ENCODE measurements around the gene RPS17.
A peak's percentile ranks its signal among the peaks of the same experiment; 100 is the strongest.
"Not testable (repeated sequence)": the region's sequence is repeated elsewhere in the genome, so short reads cannot be mapped to it uniquely, and the experiment has no call there.

RPS17 gene

GRCh38 chr15:82545002-82545401 is 4.7 kb upstream of the RPS17 start:
- no peak for DNase-seq

GRCh38 chr15:82544431-82544830 is 4.2 kb upstream of the RPS17 start:
- DNase-seq = no peak

GRCh38 chr15:82543160-82543559 is 2.9 kb upstream of the RPS17 start:
- DNase-seq = no peak

DNA sequence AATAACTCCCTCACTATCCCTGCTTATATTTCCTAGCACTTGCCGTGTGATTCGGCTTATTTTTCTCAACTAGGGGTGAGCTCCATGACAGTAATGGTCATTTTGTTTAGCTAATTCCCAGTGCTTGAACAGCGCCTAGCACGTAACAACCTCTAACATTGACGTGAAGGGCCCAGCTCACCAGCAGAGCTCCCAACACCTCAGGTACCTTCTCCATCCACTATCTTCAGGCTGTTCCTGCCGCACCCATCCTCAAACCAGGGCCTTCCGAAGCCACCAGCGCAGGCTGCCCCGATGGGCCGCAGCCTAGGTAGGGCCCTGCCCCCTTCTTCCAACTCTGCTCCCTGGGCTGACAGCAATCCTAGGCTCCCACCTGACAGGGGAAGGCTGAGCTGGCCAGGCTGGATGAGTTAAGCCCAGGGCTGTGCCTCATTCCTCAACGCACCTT is 751 bp upstream of the RPS17 start:
- DNase-seq = no peak

DNA sequence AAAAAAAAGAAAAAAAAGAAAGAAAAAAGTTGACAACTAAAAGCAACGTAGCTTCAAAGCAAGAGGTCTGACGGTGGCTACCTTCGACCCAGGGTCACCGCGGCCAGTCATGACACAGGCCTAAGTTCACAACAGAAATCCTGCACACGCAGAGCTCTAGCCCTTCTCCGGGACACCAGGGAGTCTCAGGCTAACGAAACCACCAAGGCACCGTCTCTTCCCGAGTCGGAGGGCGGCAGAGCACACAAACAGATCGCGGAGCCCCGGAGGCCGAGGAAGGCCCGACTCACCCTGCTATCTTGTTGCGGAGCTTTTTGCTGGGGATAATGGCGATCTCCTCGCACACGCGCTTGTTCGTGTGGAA is 584 bp downstream of the RPS17 start:
- DNase-seq = no peak

DNA sequence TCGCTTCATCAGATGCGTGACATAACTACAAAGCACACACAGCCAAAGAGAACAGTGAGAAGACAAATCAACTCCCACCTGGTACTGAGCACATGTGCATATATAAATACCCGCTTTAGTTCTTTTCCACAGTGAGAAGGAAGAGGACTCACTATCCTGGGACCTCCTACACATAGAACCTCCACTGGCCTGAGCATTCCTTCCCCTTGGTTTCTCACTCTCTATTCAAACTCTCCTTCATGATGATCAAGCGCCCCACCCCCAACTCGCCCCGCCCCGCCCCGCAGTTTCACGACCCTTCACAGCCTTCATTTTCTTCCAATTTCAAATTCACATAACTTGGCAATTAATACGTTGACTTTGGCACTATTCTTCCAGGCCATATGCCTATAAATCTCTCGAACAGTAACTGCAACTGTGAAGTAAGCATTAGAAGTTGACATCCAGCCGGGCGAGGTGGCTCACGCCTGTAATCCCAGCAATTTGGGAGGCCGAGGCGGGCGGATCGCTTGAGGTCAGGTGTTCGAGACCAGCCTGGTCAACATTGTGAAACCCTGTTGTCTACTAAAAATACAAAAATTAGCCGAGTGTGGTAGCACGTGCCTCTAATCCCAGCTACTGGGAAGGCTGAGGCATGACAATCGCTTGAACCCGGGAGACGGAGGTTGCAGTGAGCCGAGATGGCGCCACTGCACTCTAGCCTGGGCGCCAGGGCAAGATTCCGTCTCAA is 1.1 kb downstream of the RPS17 start:
- DNase-seq = no peak

DNA sequence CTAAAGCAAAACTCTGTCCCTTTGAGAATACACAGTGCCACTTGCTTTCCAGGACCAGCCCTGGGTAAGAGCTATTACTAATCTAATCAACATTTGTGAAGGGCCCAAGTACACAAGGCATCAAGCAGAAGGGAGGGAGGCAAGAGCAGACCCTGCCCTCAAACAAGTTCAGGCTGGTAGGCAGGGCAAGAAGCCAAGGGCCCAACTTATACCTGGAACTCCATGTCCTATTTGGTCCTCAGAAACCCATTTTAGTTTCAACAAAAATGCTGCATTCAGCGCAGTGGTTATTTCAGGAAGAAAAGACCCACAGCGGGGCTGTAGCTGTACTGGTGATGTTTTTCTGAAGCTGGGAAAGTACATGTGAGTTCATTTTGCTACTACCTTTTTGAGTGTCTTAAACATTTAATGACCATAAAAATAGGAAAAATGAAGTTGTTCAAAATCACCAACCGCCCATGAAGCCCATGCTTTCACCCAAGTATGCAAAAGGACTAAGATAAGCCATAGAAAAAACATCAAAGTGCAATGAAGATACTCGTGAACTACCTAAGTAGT is 2.8 kb downstream of the RPS17 start:
- no peak for DNase-seq

- no peak for DNase-seq
Measured at GRCh38 chr15:82536409-82537350, 3.6 kb downstream of the RPS17 start.

DNA sequence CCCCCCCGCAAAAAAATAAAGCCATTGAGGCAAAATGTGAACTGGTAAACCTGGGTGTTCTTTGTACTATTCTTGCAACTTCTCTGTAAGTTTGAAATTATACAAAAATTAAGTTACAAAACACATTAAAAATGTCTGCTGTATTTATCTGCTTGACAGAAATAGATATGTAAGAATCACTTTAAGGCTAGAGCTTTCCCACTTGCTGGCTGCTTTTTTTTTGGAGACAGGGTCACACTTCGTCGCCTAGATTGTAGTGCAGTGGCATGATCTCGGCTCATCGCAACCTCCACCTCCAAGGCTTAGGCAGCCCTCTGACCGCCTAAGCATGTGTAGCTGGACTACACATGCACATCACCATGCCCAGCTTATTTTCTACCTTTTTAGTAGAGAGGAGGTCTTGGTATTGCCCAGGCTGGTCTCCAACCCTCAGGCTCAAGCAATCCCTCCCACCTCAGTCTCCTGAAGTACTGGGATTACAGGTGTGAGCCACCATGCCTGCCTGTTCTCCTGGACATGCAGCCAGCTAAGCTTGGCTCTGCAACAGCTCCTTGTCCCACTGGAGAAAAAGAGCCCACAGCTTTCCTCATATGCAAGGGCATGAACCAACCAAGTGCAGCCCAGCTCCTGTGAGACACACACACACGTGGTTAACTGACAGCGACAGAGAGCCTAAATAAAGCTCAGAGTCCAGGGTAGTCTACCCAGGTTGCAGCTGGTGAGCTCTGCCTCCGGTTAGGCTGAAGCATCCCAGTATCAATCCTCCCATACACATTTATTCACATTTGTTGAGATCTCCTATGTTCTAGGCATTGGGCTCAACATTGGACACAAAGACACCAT is 4.5 kb downstream of the RPS17 start:
- DNase-seq = no peak

DNA sequence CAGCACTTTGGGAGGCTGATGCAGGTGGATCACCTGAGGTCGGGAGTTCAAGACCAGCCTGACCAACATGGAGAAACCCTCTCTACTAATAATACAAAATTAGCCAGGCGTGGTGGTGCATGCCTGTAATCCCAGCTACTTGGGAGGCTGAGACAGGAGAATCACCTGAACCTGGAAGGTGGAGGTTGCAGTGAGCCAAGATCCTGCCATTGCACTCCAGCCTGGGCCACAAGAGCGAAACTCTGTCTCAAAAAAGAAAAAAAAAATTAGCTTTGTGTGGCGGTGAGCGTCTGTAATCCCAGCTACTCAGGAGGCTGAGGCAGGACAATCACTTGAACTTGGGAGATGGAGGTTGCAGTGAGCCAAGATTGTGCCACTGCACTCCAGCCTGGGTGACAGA is 5.1 kb downstream of the RPS17 start:
- not testable (repeated sequence) for DNase-seq

GRCh38 chr15:82534457-82534861 is 5.8 kb downstream of the RPS17 start:
- not testable (repeated sequence) for DNase-seq

GRCh38 chr15:82533801-82534200 is 6.5 kb downstream of the RPS17 start:
- DNase-seq = no peak

GRCh38 chr15:82532991-82533481 is 7.2 kb downstream of the RPS17 start:
- DNase-seq = no peak

DNA sequence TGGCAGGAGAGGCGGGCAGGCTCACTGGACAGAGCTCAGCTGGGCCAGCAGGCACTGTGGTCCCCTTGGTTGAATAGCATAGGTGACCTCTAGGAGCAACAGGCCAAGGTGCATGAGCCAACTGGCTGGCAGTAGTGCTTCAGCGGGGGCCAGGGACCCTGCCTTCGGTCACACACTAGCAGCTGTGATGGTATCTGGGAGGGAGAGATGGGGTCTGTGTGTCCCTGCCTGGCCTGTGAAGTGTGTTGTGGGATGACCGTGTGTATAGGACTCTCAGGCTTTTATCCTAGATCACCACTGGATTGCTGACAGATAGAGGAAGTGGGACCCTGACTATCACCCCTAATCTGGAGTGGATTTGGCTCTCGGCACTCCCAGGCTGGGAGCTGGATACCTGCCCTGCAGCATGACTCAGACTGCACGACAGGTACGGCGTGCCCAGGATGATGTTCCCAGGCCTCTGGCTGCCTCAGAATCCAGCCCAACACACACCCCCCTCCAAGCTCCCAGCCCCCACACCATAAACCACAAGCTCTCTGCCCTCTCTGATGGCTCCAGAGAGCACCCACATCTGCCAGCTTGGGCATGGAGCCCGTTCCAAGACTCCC is 7.8 kb downstream of the RPS17 start:
- no peak for DNase-seq

GRCh38 chr15:82531496-82532382 is 8.5 kb downstream of the RPS17 start:
- DNase-seq = no peak

DNA sequence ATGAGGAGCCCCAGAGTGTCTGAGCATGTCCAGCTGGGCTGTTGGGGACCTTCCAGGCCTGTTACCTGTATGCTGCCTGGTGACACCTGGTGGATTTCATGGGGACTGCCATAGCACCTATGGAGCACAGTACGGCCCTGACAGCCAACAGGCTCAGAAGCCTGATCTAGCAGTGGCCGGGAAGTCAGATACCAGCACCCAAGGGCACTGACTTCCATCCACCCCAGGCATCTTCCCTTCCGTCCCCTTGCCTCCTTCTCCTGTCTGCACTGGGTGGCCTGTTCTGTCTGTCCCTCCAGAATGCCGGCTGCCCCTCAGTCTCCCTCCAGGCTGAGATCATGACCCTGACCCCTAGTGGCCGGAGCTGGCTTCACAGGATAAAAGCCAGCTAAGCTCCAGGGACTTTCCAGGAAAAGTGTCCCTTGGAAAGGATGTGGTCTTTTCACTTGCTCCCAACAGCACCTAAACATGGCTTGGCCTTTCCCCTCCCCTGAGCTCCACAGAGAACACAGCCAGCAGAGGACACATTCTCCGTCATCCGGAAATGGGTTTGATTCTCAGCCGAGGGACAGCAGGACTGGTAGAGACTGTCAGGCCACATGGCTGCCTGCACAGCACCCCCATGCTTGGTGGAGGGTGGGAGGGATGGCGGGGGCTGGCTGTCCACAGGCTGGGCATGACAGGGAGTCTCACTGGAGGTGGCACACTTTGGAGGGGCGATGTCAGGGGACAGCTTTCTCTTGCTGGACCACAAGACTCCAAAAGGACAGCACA is 9.5 kb downstream of the RPS17 start:
- DNase-seq = peak; percentile 65

DNA sequence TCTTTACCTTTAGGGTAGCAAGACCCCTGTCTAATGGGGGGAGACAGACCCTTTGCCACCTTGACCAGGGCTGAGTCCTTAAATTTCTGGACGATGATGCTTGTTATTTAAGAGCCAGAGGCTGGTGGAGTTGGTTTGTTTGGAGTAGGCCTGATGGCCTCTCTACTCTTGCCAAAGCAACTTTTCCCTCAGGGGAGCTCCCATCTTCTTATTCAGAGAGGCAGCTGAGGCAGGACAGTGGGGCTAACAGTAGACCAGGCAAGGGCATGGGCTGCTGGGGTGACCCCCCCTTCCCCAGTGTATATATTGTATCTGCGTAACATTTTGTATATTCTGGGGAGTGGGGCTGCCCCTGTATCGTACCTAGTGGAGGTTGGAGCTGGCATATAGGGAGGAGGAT is 10.3 kb downstream of the RPS17 start:
- no peak for DNase-seq

- DNase-seq = not testable (repeated sequence)
Measured at GRCh38 chr15:82513587-82513986, 26.7 kb downstream of the RPS17 start.

DNA sequence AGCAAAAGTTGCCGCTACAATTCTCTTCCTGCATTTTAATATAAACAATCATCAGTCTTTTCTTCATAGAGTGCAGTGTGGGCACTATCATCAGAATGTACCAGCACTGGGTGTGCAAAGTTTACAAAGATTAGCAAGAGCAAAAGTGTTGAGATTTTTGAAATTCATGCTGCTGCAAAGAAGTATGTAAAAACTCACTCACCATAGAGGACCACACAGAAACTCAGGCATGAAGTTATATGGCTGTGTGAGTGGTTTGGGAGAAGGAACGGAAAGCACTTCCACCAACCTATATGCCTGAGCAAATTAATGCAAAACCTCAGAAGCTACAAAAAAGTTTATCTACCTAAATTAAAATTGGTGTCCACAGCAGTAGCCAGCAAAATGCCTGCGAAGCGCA is 32.6 kb downstream of the RPS17 start:
- not testable (repeated sequence) for DNase-seq

DNA sequence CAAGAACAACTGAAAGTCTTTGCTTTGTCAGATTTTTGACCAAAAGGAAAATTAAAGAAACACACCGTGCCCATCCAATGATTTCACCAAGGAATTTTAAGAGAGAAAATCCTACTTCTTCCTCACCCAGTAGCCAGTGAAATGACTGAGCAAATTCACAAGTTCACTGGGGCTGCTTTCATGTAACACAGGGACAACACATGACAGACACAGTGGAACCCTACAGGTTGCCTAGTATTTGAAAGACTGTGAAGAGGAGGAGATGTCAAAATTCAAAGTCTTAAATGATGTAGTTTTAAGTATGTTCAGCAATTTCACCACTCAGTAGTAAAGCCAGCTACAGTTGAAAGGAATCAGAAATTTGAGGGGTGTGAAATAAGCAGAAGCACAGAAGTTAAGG is 33.2 kb downstream of the RPS17 start:
- not testable (repeated sequence) for DNase-seq
